HepG2 (cell line): ENCODE data around the gene PCP4. TPM values are rescaled to one million over a fixed set of nuclear protein-coding genes. Genes with fewer than 3 reads are reported as not detected.

Source experiments
- ATAC-seq: fragments of 200-7000 bp; cut with Tn5 transposase; 3 replicates; pipeline ENCODE4 v1.9.1; 2020; ENCODE audit warnings: mild to moderate bottlenecking, moderate library complexity
- BruUV-seq: library from RNA; stranded (reverse); fragments of 400-500 nt; replicated peaks from 2 replicates; lab custom pipeline; 2021; lab: Mats Ljungman, UMichigan
- CTCF ChIA-PET: fragments of 300-600 bp; formaldehyde crosslinking; extraction: SDS; loops from one replicate; lab custom pipeline; 2021; ENCODE audit warnings: low total read pairs, inconsistent platforms, low intra/inter-chr PET ratio; lab: Yijun Ruan, JAX
- POLR2A ChIA-PET: fragments of 350-600 bp; sonication (Branson Sonifier 250); formaldehyde crosslinking; loops from one replicate; lab custom pipeline; 2020; ENCODE audit warnings: antibody characterized with exemption, inconsistent platforms; lab: Yijun Ruan, JAX
- DNase-seq: peaks from one replicate; pipeline ENCODE4 v3.0.0-alpha.2; 2015; ENCODE audit warnings: low spot score
- FAIRE-seq: peaks from 3 replicates; lab custom pipeline; 2011; peaks lifted over from hg19 to GRCh38; lab: Jason Lieb, UNC
- H2AFZ ChIP-seq: one replicate; pipeline ENCODE4 v1.6.1; 2011; ENCODE audit warnings: low read length, inconsistent platforms
- H3K27ac ChIP-seq: fragments of 300-600 bp; 3 replicates; pipeline ENCODE4 v1.8.0; 2011; ENCODE audit warnings: mixed run types, mild to moderate bottlenecking, mixed read lengths, low read length, inconsistent platforms; ENCODE audit not compliant: insufficient read depth; ENCODE audit errors: extremely low read length
- H3K27me3 ChIP-seq, 2 experiments: fragments of 200-600 bp in 1 of 2; 2 replicates in 1 of 2; 3 replicates in 1 of 2; pipeline versions ENCODE4 v1.6.0 to v1.8.0; 2011; ENCODE audit warnings: low read length in 2 of 2, mild to moderate bottlenecking in 2 of 2, moderate library complexity in 2 of 2, inconsistent platforms in 1 of 2; ENCODE audit not compliant: insufficient read depth in 2 of 2, control insufficient read depth in 1 of 2
- H3K36me3 ChIP-seq, 2 experiments: fragments of 200-600 bp in 1 of 2; replicated peaks in 1 of 2; 2 replicates in 1 of 2; 3 replicates in 1 of 2; pipeline versions ENCODE4 v1.5.1 to v1.8.0; 2011; ENCODE audit warnings: low read length in 2 of 2, inconsistent platforms in 1 of 2; ENCODE audit not compliant: insufficient read depth in 2 of 2, control insufficient read depth in 1 of 2
- H3K4me1 ChIP-seq: 2 replicates; pipeline ENCODE4 v1.5.1; 2012; ENCODE audit warnings: low read length, inconsistent platforms; ENCODE audit not compliant: insufficient read depth
- H3K4me2 ChIP-seq: 2 replicates; pipeline ENCODE4 v1.6.0; 2011; ENCODE audit warnings: low read depth, low read length, inconsistent platforms
- H3K4me3 ChIP-seq, 3 experiments: fragments of 200-600 bp in 1 of 3; sonication (generic), shearing (Covaris generic) in 1 of 3; replicated peaks in 1 of 3; 2 replicates each; pipeline ENCODE4 v1.5.1; 2011 to 2016; ENCODE audit warnings: low read length in 3 of 3, inconsistent platforms in 2 of 3, low read depth in 2 of 3, mild to moderate bottlenecking in 2 of 3, control low read depth in 1 of 3, mixed read lengths in 1 of 3; ENCODE audit not compliant: insufficient read depth in 1 of 3
- H3K79me2 ChIP-seq: one replicate; pipeline ENCODE4 v1.6.1; 2011; ENCODE audit warnings: low read length, inconsistent platforms; ENCODE audit not compliant: insufficient read depth
- H3K9ac ChIP-seq: 2 replicates; pipeline ENCODE4 v1.6.0; 2011; ENCODE audit warnings: mild to moderate bottlenecking, low read depth, low read length, inconsistent platforms; ENCODE audit not compliant: insufficient read depth
- H3K9me3 ChIP-seq: 2 replicates; pipeline ENCODE4 v1.5.1; 2012; ENCODE audit warnings: mild to moderate bottlenecking, low read length
- H4K20me1 ChIP-seq: 2 replicates; pipeline ENCODE4 v1.6.0; 2011; ENCODE audit warnings: inconsistent platforms, mild to moderate bottlenecking, low read length, moderate library complexity; ENCODE audit not compliant: insufficient read depth
- ATF2 ChIP-seq: sonication (generic); formaldehyde crosslinking; IDR thresholded peaks from 2 replicates; pipeline ENCODE4 v1.4.0; 2020; ENCODE audit warnings: missing genetic modification reagents
- ZNF7 ChIP-seq: IDR thresholded peaks from 2 replicates; pipeline ENCODE4 v1.6.1; 2016; ENCODE audit warnings: missing biosample characterization, missing genetic modification reagents
- WGBS: methylation state at CpG from one replicate; pipeline ENCODE4 v1.1.6; 2017; ENCODE audit warnings: low lambda C conversion rate; 5-methylcytosine and 5-hydroxymethylcytosine counted together
- in situ Hi-C: cut with HindIII; loops from 2 replicates; pipeline ENCODE4 v1.10.0; 2017; ENCODE audit warnings: low pct_unique_long_range_greater_than_20kb; ENCODE audit not compliant: extremely low pct_ligation_motif_present
- intact Hi-C: fragments of 100-400 bp; cut with micrococcal nuclease; formaldehyde crosslinking; loops from one replicate; pipeline ENCODE4 v1.10.0; 2022; ENCODE audit not compliant: unreplicated experiment
- polyA plus RNA-seq, 8 experiments: library from polyadenylated mRNA; depleted of rRNA in 3 of 8; stranded (reverse) in 7 of 8; unstranded in 1 of 8; fragments of >200 nt; fragmentation: Illumina TruSeq in 4 of 8; extraction: Trizol in 4 of 8; gene quantifications; 2 replicates each; pipeline versions ENCODE4 v1.2.1 to v1.2.3, GENCODE V29; 2011 to 2016; ENCODE audit warnings: low read depth in 4 of 8, missing spikeins in 1 of 8, mixed read lengths in 1 of 8; ENCODE audit not compliant: insufficient read depth in 1 of 8
- total RNA-seq, 5 experiments: library from RNA; depleted of rRNA; stranded (reverse); fragments of >200 nt; fragmentation: Illumina TruSeq; extraction: Trizol; gene quantifications; 2 replicates each; pipeline ENCODE4 v1.2.3, GENCODE V29; 2016; ENCODE audit warnings: low read depth in 1 of 5
- TF ChIP-seq, protein P1 (sequence below): sonication (generic); formaldehyde crosslinking; IDR thresholded peaks from 2 replicates; pipeline ENCODE4 v1.4.0; 2020; ENCODE audit warnings: missing genetic modification reagents

The PCP4 gene
- total and polyA plus RNA-seq, 2 of the 13 experiments (the other 11 are each of a cell fraction or from before 2014, with no cell fraction given): not detected

- TF ChIP-seq, protein P1, sequence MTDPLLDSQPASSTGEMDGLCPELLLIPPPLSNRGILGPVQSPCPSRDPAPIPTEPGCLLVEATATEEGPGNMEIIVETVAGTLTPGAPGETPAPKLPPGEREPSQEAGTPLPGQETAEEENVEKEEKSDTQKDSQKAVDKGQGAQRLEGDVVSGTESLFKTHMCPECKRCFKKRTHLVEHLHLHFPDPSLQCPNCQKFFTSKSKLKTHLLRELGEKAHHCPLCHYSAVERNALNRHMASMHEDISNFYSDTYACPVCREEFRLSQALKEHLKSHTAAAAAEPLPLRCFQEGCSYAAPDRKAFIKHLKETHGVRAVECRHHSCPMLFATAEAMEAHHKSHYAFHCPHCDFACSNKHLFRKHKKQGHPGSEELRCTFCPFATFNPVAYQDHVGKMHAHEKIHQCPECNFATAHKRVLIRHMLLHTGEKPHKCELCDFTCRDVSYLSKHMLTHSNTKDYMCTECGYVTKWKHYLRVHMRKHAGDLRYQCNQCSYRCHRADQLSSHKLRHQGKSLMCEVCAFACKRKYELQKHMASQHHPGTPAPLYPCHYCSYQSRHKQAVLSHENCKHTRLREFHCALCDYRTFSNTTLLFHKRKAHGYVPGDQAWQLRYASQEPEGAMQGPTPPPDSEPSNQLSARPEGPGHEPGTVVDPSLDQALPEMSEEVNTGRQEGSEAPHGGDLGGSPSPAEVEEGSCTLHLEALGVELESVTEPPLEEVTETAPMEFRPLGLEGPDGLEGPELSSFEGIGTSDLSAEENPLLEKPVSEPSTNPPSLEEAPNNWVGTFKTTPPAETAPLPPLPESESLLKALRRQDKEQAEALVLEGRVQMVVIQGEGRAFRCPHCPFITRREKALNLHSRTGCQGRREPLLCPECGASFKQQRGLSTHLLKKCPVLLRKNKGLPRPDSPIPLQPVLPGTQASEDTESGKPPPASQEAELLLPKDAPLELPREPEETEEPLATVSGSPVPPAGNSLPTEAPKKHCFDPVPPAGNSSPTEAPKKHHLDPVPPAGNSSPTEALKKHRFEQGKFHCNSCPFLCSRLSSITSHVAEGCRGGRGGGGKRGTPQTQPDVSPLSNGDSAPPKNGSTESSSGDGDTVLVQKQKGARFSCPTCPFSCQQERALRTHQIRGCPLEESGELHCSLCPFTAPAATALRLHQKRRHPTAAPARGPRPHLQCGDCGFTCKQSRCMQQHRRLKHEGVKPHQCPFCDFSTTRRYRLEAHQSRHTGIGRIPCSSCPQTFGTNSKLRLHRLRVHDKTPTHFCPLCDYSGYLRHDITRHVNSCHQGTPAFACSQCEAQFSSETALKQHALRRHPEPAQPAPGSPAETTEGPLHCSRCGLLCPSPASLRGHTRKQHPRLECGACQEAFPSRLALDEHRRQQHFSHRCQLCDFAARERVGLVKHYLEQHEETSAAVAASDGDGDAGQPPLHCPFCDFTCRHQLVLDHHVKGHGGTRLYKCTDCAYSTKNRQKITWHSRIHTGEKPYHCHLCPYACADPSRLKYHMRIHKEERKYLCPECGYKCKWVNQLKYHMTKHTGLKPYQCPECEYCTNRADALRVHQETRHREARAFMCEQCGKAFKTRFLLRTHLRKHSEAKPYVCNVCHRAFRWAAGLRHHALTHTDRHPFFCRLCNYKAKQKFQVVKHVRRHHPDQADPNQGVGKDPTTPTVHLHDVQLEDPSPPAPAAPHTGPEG (CRISPR knock-in tag): no peak
- no peak for TF ChIP-seq ATF2 (CRISPR knock-in tag)
Observed at GRCh38 chr21:39834543-39834942, 32.7 kb upstream of the PCP4 start (continued).

GRCh38 chr21:39837861-39838359, 29.3 kb upstream of the PCP4 start:
- 28% methylated on average over 4 of the region's 4 CpGs for WGBS
- Histone ChIP-seq H3K4me2 (no peak overlapping the region), H3K36me3 (no peaks in the 10 kb centered on the region), H3K79me2 (no peaks in the 10 kb centered on the region), H3K9me3 (peaks cover 93% of the 10 kb centered on the region), H3K27me3 (no peaks in the 10 kb centered on the region), H3K4me1 (no peaks in the 10 kb centered on the region), H2AFZ (no peak overlapping the region), H4K20me1 (no peaks in the 10 kb centered on the region), H3K4me3 (no peak overlapping the region), H3K9ac (no peak overlapping the region), H3K27ac (no peak overlapping the region)
- BruUV-seq: no TSS peak
- ChIA-PET POLR2A (no interaction called here), CTCF (no interaction called here)
- no peak for TF ChIP-seq ZNF7
- ATAC-seq (no peak), DNase-seq (no peak), FAIRE-seq (no peak)
- in situ Hi-C loops (no loop called here), intact Hi-C loops (no loop called here)
